Esophagus (tissue), 2 donors: ENCODE results near the gene SSX2IP. TPM values are rescaled to one million over a fixed set of nuclear protein-coding genes. Genes with fewer than 3 reads are reported as not detected.

Experiments used
- H3K27ac ChIP-seq, 2 donors: one replicate each; pipeline ENCODE4 v1.5.1; 2013; ENCODE audit warnings: low read depth in 2 of 2, mild to moderate bottlenecking in 2 of 2, inconsistent platforms in 1 of 2, low read length in 1 of 2, moderate library complexity in 1 of 2
- H3K27me3 ChIP-seq, 2 donors: one replicate each; pipeline ENCODE4 v1.6.1; 2013; ENCODE audit warnings: low read length in 2 of 2, control low read depth in 1 of 2, mild to moderate bottlenecking in 1 of 2; ENCODE audit not compliant: insufficient read depth in 2 of 2, control insufficient read depth in 1 of 2
- H3K36me3 ChIP-seq, 2 donors: one replicate each; pipeline ENCODE4 v1.6.1; 2013; ENCODE audit warnings: low read length in 1 of 2; ENCODE audit not compliant: control insufficient read depth in 2 of 2, insufficient read depth in 2 of 2
- H3K4me1 ChIP-seq, 2 donors: one replicate each; pipeline ENCODE4 v1.6.1; 2013; ENCODE audit warnings: low read length in 1 of 2; ENCODE audit not compliant: control insufficient read depth in 2 of 2, insufficient read depth in 2 of 2
- H3K4me3 ChIP-seq, 2 donors: one replicate each; pipeline ENCODE4 v1.5.1; 2013; ENCODE audit warnings: low read length in 2 of 2, mild to moderate bottlenecking in 2 of 2, low read depth in 1 of 2, moderate library complexity in 1 of 2
- H3K9me3 ChIP-seq, 2 donors: one replicate each; pipeline ENCODE4 v1.6.1; 2013; ENCODE audit warnings: mild to moderate bottlenecking in 2 of 2, low read depth in 1 of 2, low read length in 1 of 2, moderate library complexity in 1 of 2; ENCODE audit not compliant: control insufficient read depth in 2 of 2, insufficient read depth in 1 of 2
- WGBS, 2 donors: extraction: QIAGEN DNeasy Blood & Tissue Kit; methylation state at CpG; one replicate each; pipeline ENCODE4 v1.1.7; 2013; 5-methylcytosine and 5-hydroxymethylcytosine counted together
- polyA plus RNA-seq, 2 donors: library from polyadenylated mRNA; stranded (reverse); fragments of 200-250 nt; gene quantifications; one replicate each; pipeline ENCODE4 v1.2.3, GENCODE V29; 2013
- donor health status: healthy with polysubstance abuse.
- donor health status: Bipolar disorder and iron deficiency.

SSX2IP gene
- polyA plus RNA-seq, 2 donors = 3.4 to 4.2 TPM

- 89 to 92% methylated on average over 1 of the region's 1 CpG for WGBS, 2 donors
- no peaks in the 10 kb centered on the region for H3K36me3 ChIP-seq
- no peaks in the 10 kb centered on the region for H3K27me3 ChIP-seq
- H3K4me3 ChIP-seq = no peak overlapping the region
- H3K4me1 ChIP-seq = no peaks in the 10 kb centered on the region
- no peak overlapping the region for H3K27ac ChIP-seq
- no peaks in the 10 kb centered on the region for H3K9me3 ChIP-seq
Observed at GRCh38 chr1:84686223-84686622, 4.0 kb downstream of the SSX2IP start.

- Histone ChIP-seq H3K36me3 (no peaks in the 10 kb centered on the region), H3K27ac (no peak overlapping the region)
- WGBS, 2 donors = 95 to 96% methylated on average over 2 of the region's 2 CpGs
Observed at GRCh38 chr1:84683508-84683907, 6.8 kb downstream of the SSX2IP start.

GRCh38 chr1:84682047-84682446, 8.2 kb downstream of the SSX2IP start:
- H3K9me3 ChIP-seq = no peaks in the 10 kb centered on the region
- no peak overlapping the region for H3K4me3 ChIP-seq
- H3K36me3 ChIP-seq = no peaks in the 10 kb centered on the region
- no peak overlapping the region for H3K27ac ChIP-seq
- H3K27me3 ChIP-seq = no peaks in the 10 kb centered on the region
- no peaks in the 10 kb centered on the region for H3K4me1 ChIP-seq
- 94 to 97% methylated on average over 5 of the region's 5 CpGs for WGBS, 2 donors

More at GRCh38 chr1:84683508-84683907, 6.8 kb downstream of the SSX2IP start:
- Histone ChIP-seq H3K9me3 (no peaks in the 10 kb centered on the region), H3K27me3 (no peaks in the 10 kb centered on the region), H3K4me3 (no peak overlapping the region), H3K4me1 (no peaks in the 10 kb centered on the region)

DNA sequence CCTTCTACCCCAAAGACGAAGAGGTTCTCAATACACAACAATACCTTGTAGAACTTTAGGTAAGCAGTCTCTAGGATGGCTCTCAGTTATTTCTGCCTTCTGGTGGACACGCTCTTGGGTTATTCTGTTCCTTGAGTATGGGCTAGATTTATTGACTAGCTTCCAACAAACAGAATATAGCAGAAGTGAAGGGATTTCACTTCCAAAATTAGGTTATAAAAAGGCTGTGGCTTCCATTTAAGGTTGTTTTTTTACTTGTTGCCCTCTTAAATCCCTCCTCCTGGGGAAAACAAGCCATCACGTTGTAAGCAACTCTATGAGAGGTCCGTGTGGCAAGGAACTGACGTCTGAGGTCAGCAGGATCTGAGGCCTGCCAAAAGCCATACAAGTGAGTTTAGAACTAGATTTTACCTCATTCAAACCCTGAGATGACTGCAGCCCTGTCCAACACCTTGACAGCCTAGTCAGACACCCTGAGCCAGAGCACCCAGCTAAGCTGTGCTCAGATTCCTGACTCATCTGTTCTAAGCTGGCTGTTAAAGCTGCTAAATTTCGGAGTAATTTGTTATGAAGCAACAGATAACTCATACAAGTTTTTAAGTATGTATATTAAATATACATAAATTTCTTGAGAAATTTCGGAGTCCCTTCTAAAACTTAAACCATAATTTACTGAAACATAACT, 12.7 kb downstream of the SSX2IP start:
- Histone ChIP-seq H3K4me1 (no peaks in the 10 kb centered on the region), H3K27me3 (no peaks in the 10 kb centered on the region), H3K4me3 (no peak overlapping the region), H3K9me3 (no peaks in the 10 kb centered on the region), H3K27ac (no peak overlapping the region), H3K36me3 (no peaks in the 10 kb centered on the region)
- 82% methylated on average over 7 of the region's 7 CpGs for WGBS, 2 donors

DNA sequence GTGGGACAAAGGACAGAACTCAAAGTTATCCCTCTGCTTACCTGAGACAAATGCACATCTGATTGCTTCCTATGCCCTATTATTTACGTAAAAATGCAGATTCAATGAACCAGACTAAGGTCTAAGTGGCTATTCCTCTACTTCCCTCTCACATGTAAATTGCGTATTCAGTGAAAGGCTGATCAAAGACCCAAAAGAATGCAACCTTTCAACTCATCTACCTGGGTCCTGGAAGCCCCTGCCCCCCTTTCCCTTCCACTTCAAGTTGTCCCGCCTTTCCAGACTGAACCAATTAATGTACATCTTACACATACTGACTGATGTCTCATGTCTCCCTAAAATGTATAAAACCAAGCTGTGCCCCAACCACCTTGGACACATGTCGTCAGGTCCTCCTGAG, 14.6 kb downstream of the SSX2IP start:
- no peaks in the 10 kb centered on the region for H3K9me3 ChIP-seq
- no peak overlapping the region for H3K27ac ChIP-seq
- no peaks in the 10 kb centered on the region for H3K36me3 ChIP-seq
- 95 to 98% methylated on average over 4 of the region's 4 CpGs for WGBS, 2 donors
- H3K27me3 ChIP-seq = no peaks in the 10 kb centered on the region
- H3K4me3 ChIP-seq = no peak overlapping the region
- H3K4me1 ChIP-seq = no peaks in the 10 kb centered on the region

- H3K4me3 ChIP-seq = no peak overlapping the region
- WGBS, 2 donors = 37 to 42% methylated on average over 1 of the region's 1 CpG
- no peaks in the 10 kb centered on the region for H3K9me3 ChIP-seq
- H3K27ac ChIP-seq = no peak overlapping the region
- no peaks in the 10 kb centered on the region for H3K36me3 ChIP-seq
- no peaks in the 10 kb centered on the region for H3K4me1 ChIP-seq
- H3K27me3 ChIP-seq = no peaks in the 10 kb centered on the region
Observed at GRCh38 chr1:84675106-84675505, 15.2 kb downstream of the SSX2IP start.

DNA sequence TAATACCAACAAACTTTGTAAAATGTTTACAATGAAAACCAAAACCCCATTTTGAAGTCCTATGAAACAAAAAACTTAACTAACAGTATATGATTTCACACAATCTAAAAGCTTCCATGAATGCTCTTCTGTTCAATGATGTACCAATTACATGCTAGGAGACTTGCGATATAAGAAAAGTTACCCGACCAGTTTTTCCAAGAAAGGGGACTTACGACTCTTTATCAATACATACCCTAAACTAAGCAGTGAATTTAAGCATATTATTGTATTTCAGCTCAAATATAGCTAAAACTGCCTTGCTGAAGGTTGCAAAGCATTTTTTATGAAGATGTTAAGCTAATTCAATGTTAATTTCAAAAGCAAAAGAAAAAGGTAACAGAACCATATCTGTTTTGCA, 15.6 kb downstream of the SSX2IP start:
- Histone ChIP-seq H3K4me3 (no peak overlapping the region), H3K9me3 (no peaks in the 10 kb centered on the region), H3K4me1 (no peaks in the 10 kb centered on the region), H3K27me3 (no peaks in the 10 kb centered on the region), H3K27ac (no peak overlapping the region), H3K36me3 (no peaks in the 10 kb centered on the region)
- WGBS, 2 donors = 56% methylated on average over 3 of the region's 3 CpGs

DNA sequence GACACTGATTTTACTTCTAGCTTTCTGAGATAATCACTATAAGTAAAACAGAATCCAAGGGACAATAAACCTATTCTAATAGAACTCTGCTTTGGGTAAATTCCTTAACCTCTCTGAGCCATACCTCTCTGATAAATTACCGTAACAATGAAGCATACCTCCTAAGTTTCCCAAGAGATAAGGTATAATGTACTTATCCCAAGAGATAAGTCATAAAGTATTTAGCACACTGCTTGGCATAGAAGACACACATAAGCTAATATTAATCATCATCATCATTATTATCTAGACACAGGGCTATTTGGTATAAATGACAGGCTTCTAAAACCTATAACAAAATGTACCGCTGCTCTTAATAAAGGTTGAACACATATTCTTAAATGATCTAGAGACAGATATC, 16.2 kb downstream of the SSX2IP start:
- Histone ChIP-seq H3K9me3 (no peaks in the 10 kb centered on the region), H3K27ac (no peak overlapping the region), H3K4me3 (no peak overlapping the region), H3K27me3 (no peaks in the 10 kb centered on the region), H3K4me1 (no peaks in the 10 kb centered on the region), H3K36me3 (no peaks in the 10 kb centered on the region)
- 78 to 93% methylated on average over 2 of the region's 2 CpGs for WGBS, 2 donors

DNA sequence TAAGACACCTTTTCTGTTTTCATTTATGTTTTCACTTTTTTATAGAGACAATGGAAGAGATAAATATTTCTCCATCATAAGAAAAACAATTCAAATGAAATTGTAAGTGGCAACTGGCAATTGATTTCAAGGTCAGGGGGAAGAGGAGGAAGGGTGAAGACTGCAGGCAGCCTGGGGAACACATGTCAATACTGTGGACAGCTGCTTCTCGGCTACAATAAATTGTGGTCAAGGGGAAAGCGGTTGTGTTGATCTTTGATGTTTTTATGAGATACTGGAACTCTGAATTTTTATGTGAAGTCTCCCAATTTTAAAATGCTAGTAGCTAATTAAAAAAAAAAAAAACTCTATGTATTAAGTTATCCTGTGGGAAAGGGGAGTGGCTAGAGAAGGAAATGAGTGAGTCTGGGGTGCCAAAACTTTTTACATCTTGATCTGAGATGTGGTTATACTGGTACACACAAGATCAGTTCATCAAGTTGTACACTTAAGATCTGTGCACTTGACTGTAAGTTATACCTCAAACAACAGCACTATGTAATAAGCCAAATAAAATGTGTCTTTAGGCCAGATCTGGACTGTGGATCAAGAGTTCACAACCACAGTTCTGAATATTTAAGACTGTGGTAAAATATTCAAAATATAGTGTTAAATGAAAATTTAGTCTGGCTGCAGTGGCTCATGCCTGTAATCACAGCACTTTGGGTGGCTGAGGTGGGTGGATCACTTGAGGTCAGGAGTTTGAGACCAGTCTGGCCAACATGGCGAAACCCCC, 18.0 kb downstream of the SSX2IP start:
- 90 to 92% methylated on average over 3 of the region's 3 CpGs for WGBS, 2 donors
- no peak overlapping the region for H3K27ac ChIP-seq
- no peak overlapping the region for H3K4me3 ChIP-seq
- no peaks in the 10 kb centered on the region for H3K36me3 ChIP-seq
- H3K27me3 ChIP-seq = no peaks in the 10 kb centered on the region
- H3K4me1 ChIP-seq = no peaks in the 10 kb centered on the region
- no peaks in the 10 kb centered on the region for H3K9me3 ChIP-seq

GRCh38 chr1:84669831-84670230, 20.4 kb downstream of the SSX2IP start:
- Histone ChIP-seq H3K36me3 (no peaks in the 10 kb centered on the region), H3K27ac (no peak overlapping the region), H3K9me3 (no peaks in the 10 kb centered on the region), H3K4me1 (no peaks in the 10 kb centered on the region), H3K27me3 (no peaks in the 10 kb centered on the region), H3K4me3 (no peak overlapping the region)
- 92 to 93% methylated on average over 2 of the region's 2 CpGs for WGBS, 2 donors
